NCI-H2196 (cell line): ENCODE data around the gene LTA4H.
A peak's percentile ranks its signal among the peaks of the same experiment; 100 is the strongest.

Experiments
- DNase-seq: peaks from one replicate; lab custom pipeline; 2025; ENCODE audit not compliant: unreplicated experiment; lab: John Stamatoyannopoulos, UW

The LTA4H gene

DNA sequence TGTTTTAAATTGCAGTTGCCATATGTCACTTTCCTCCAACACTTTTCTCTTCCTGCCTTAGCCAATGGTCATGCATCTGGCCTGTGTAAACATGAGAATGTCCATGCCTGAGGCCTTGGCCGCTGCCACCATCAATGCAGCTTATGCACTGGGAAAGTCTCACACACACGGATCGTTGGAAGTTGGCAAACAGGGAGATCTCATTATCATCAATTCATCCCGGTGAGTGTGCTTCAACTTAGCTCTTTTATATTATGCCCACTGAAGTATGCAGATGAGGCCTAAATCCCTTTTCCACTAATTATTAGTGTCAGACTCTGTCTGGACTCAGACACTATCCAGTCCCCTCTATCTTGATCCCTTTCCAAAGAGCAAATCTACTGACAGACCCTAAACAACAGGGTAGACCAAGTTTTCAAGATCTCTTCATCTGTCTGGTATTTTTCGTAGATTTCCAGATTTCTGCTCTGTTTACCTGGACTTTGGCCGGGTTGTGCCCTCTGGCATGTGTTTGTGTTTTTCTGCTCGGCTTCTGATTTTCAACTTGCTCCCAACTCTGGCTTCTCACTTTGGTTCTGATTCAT is 69.0 kb downstream of the LTA4H start:
- no peak for DNase-seq

DNA sequence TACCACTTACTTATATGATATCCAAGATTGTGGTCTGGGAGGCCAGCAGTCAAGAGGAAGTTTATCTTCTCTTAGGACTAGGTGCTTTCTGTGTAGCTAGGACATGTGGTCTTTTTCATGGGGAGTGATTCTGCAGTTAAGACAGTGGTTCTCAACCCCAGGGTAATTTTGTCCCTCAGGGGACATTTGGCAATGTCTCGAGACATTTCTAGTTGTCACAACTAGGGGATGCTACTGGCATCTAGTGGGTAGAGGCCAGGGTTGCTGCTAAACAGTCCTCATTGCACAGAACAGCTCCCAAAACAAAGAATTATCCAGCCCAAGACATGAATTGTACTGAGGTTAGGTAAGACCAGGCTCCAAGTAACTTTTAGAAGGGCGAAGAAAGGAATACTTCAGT is 72.3 kb downstream of the LTA4H start:
- DNase-seq, result no peak

DNA sequence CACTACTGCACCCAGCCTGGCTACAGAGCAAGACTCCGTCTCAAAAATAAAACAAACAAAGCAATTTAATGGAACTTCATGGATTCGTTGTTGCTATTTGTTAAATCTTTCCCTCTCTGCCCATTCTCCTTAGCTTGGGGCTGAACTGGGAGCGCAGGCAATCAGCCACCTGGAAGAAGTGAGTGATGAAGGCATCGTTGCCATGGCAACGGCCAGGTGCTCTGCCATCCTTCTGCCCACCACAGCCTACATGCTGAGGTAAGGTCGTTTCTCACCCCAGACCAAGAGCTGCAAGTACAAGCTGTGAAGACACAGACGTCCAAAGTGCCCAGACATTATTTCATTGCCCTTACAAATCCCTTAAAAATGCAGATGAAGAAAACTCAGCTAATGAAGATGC is 73.2 kb downstream of the LTA4H start:
- no peak for DNase-seq

DNA sequence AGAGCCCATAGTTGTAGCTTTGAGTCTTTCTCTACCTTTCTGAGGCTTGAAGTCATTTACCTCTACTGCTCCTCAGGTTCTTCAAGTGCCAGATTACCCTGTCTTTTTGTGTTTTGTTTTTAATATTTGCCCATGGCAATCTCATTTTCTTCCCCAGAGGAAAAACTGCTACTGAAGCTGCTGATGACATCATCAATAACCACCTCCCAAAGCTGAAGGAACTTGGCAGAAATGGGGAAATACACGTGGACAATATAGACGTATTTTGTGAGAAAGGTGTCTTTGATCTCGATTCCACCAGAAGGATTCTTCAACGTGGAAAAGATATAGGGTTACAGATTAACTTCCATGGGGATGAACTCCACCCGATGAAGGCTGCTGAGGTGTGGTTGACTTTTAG is 75.1 kb downstream of the LTA4H start:
- no peak for DNase-seq

DNA sequence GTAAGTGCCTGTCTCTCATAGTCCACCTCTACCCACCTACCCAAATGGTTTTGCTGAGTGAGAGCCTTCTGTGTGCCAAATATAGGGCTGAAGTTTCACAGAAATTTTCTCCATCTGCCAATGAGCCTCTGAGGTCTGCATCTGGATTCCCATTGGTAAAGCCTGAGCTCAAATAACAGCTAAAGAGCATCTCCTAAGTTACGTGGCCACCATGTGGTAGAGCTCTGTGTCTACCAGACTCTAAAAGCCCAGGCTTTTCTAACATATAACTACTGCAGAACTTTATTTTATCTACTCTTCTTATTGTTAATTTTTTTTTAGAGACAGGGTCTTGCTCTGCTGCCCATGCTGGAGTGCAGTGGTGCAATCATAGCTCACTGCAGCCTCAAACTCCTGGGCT is 76.3 kb downstream of the LTA4H start:
- peak; percentile 15 for DNase-seq

DNA sequence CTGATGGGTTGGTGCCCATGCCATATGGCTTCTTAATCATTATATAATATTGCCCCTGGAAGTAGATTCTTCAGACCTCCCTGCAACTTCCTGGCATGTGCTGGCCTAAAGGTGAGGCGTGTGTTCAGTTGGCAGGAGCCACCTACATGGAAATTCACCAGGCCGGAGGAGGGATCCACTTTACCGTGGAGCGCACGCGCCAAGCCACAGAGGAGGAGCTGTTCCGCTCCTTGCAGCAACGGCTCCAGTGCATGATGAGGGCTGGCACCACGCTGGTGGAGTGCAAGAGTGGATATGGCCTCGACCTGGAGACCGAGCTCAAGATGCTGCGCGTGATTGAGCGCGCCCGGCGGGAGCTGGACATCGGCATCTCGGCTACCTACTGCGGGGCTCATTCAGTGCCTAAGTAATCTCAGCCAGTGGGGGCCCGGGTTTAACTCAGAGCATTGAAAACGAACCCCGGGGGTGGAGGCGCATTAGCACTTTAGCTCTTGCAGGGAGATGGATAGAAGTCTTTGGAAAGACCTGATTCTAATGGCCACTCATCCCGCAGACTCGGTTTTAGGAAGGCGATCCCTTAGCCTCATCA is 78.7 kb downstream of the LTA4H start:
- DNase-seq, result no peak

DNA sequence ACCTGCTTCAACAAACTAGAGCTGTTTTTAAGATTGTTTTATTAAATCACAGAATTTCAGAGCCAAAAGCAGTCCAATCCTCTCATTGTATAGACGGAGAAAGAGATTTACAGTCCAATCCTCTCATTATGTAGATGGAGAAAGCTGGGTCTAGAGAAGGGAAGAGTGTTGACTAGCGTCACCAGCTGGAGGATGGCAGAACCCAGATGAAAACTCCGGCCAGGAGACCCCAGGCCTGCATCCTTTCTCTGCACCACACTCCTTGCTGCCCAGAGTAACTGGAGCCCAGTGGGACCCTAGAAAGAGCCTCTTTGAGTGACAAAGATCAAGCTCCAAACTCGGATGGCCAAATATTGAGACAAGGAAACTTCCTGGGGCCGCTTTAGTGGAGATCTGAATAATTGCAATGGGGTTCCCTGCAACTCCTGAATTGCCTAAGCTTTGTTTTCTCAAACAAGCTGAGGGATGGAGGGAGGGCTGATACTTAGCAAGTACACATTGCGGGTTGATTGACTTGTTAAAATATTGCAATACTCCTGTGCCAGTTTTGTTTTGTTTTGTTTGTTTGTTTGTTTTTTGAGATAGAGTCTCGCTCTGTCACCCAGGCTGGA is 79.7 kb downstream of the LTA4H start:
- no peak for DNase-seq

DNA sequence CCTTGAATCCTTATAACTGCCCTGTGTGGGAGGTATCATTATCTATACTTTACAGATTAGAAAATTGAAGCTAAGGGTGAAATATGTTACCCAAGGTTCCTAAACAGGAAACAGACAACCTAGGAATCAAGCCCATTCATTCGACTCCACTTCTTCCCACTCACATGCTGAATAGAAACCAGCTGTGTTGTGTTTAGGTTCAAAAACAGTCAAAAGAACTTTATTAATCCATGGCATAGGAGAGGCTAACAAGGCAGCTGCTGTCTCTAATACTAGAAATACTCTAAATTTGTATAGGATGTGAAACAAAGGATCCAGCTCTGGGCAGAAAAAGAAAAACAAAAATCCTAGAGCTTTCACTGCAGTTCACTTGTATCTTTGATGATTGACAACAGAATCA is 82.4 kb downstream of the LTA4H start:
- DNase-seq, result no peak

DNA sequence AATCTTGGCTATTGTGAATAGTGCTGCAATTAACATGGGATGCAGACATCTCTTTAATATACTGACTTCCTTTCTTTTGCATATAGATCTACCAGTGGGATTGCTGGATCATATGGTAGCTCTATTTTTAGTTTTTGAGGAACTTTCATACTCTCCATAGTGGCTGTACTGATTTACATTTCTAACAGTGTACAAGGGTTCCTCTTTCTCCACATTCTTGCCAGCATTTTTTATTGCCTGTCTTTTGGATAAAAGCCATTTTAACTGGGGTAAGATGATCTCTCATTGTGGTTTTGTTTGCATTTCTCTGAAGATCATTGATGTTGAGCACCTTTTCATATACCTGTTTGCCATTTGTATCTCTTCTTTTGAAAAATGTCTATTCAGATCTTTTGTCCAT is 83.9 kb downstream of the LTA4H start:
- DNase-seq, result peak; percentile 12
